Stomach smooth muscle (tissue), 2 donors: ENCODE results near the gene CASR.

Experiments used
- H3K27ac ChIP-seq: one replicate; pipeline ENCODE4 v1.7.0; 2013; ENCODE audit warnings: mild to moderate bottlenecking, low read length, inconsistent platforms
- H3K27me3 ChIP-seq, 2 donors: one replicate each; pipeline ENCODE4 v1.7.0; 2013; ENCODE audit warnings: low read length in 2 of 2; ENCODE audit not compliant: insufficient read depth in 2 of 2, control insufficient read depth in 1 of 2
- H3K36me3 ChIP-seq, 2 donors: one replicate each; pipeline ENCODE4 v1.7.0; 2013; ENCODE audit warnings: low read length in 2 of 2; ENCODE audit not compliant: control insufficient read depth in 2 of 2, insufficient read depth in 2 of 2
- H3K4me1 ChIP-seq: one replicate; pipeline ENCODE4 v1.7.0; 2013; ENCODE audit warnings: low read length; ENCODE audit not compliant: control insufficient read depth, insufficient read depth
- H3K4me3 ChIP-seq, 2 donors: one replicate each; pipeline ENCODE4 v1.7.0; 2013; ENCODE audit warnings: low read length in 2 of 2
- H3K9ac ChIP-seq, 2 donors: one replicate each; pipeline ENCODE4 v1.7.0; 2013; ENCODE audit warnings: low read length in 2 of 2, mild to moderate bottlenecking in 1 of 2
- H3K9me3 ChIP-seq, 2 donors: one replicate each; pipeline ENCODE4 v1.7.0; 2013; ENCODE audit warnings: low read length in 2 of 2; ENCODE audit not compliant: control insufficient read depth in 2 of 2
- donor health status: healthy.
- donor health status: Pancreatic carcinoma.

The CASR gene

GRCh38 chr3:122215592-122216298 is 32.3 kb downstream of the CASR start:
- no peaks in the 10 kb centered on the region for H3K9me3 ChIP-seq
- H3K27me3 ChIP-seq = no peaks in the 10 kb centered on the region
- H3K4me3 ChIP-seq = no peak overlapping the region
- no peak overlapping the region for H3K9ac ChIP-seq
- H3K27ac ChIP-seq = no peak overlapping the region
- no peaks in the 10 kb centered on the region for H3K36me3 ChIP-seq
- H3K4me1 ChIP-seq = no peaks in the 10 kb centered on the region

GRCh38 chr3:122217901-122218300 is 34.4 kb downstream of the CASR start:
- Histone ChIP-seq H3K9me3 (peaks cover 2% of the 10 kb centered on the region in 2 donors), H3K36me3 (no peaks in the 10 kb centered on the region), H3K4me3 (no peak overlapping the region), H3K27ac (no peak overlapping the region), H3K27me3 (no peaks in the 10 kb centered on the region), H3K4me1 (no peaks in the 10 kb centered on the region), H3K9ac (no peak overlapping the region)

GRCh38 chr3:122219242-122219872 is 35.9 kb downstream of the CASR start:
- no peak overlapping the region for H3K4me3 ChIP-seq
- H3K27me3 ChIP-seq = no peaks in the 10 kb centered on the region
- H3K4me1 ChIP-seq = no peaks in the 10 kb centered on the region
- H3K36me3 ChIP-seq = no peaks in the 10 kb centered on the region
- no peak overlapping the region for H3K9ac ChIP-seq
- H3K9me3 ChIP-seq = peaks cover 2% of the 10 kb centered on the region in 2 donors
- no peak overlapping the region for H3K27ac ChIP-seq

GRCh38 chr3:122227036-122227781 is 43.7 kb downstream of the CASR start:
- Histone ChIP-seq H3K27me3 (no peaks in the 10 kb centered on the region), H3K27ac (no peak overlapping the region), H3K9me3 (peaks cover 0 to under 1% of the 10 kb centered on the region in 2 donors), H3K36me3 (no peaks in the 10 kb centered on the region), H3K4me3 (no peak overlapping the region), H3K4me1 (no peaks in the 10 kb centered on the region), H3K9ac (no peak overlapping the region)

- no peaks in the 10 kb centered on the region for H3K27me3 ChIP-seq
- no peaks in the 10 kb centered on the region for H3K4me1 ChIP-seq
- H3K9ac ChIP-seq = no peak overlapping the region
- H3K9me3 ChIP-seq = no peaks in the 10 kb centered on the region
- no peak overlapping the region for H3K4me3 ChIP-seq
- H3K36me3 ChIP-seq = no peaks in the 10 kb centered on the region
- H3K27ac ChIP-seq = no peak overlapping the region
Measured at GRCh38 chr3:122230174-122230573, 46.7 kb downstream of the CASR start.

- Histone ChIP-seq H3K9ac (no peak overlapping the region), H3K36me3 (no peaks in the 10 kb centered on the region), H3K27me3 (no peaks in the 10 kb centered on the region), H3K27ac (no peak overlapping the region), H3K9me3 (no peaks in the 10 kb centered on the region), H3K4me3 (no peak overlapping the region), H3K4me1 (no peaks in the 10 kb centered on the region)
Measured at GRCh38 chr3:122231465-122232157, 48.1 kb downstream of the CASR start.

GRCh38 chr3:122232485-122232884 is 49.0 kb downstream of the CASR start:
- H3K9ac ChIP-seq = no peak overlapping the region
- no peaks in the 10 kb centered on the region for H3K36me3 ChIP-seq
- no peaks in the 10 kb centered on the region for H3K9me3 ChIP-seq
- H3K4me3 ChIP-seq = no peak overlapping the region
- H3K4me1 ChIP-seq = no peaks in the 10 kb centered on the region
- no peaks in the 10 kb centered on the region for H3K27me3 ChIP-seq
- H3K27ac ChIP-seq = no peak overlapping the region

GRCh38 chr3:122233101-122233952 is 49.9 kb downstream of the CASR start:
- H3K9ac ChIP-seq = no peak overlapping the region
- no peaks in the 10 kb centered on the region for H3K4me1 ChIP-seq
- no peaks in the 10 kb centered on the region for H3K27me3 ChIP-seq
- H3K36me3 ChIP-seq = no peaks in the 10 kb centered on the region
- no peak overlapping the region for H3K4me3 ChIP-seq
- no peaks in the 10 kb centered on the region for H3K9me3 ChIP-seq
- no peak overlapping the region for H3K27ac ChIP-seq

GRCh38 chr3:122234117-122234516 is 50.6 kb downstream of the CASR start:
- H3K36me3 ChIP-seq = no peaks in the 10 kb centered on the region
- no peak overlapping the region for H3K27ac ChIP-seq
- no peaks in the 10 kb centered on the region for H3K27me3 ChIP-seq
- no peaks in the 10 kb centered on the region for H3K4me1 ChIP-seq
- H3K9ac ChIP-seq = no peak overlapping the region
- H3K4me3 ChIP-seq = no peak overlapping the region
- no peaks in the 10 kb centered on the region for H3K9me3 ChIP-seq

GRCh38 chr3:122235147-122235546 is 51.7 kb downstream of the CASR start:
- Histone ChIP-seq H3K27ac (no peak overlapping the region), H3K4me3 (no peak overlapping the region), H3K9ac (no peak overlapping the region), H3K36me3 (no peaks in the 10 kb centered on the region), H3K9me3 (no peaks in the 10 kb centered on the region), H3K27me3 (no peaks in the 10 kb centered on the region), H3K4me1 (no peaks in the 10 kb centered on the region)
